Right lobe of liver (tissue), 6 donors: ENCODE results near the gene ZNF521. TPM values are rescaled to one million over a fixed set of nuclear protein-coding genes. Genes with fewer than 3 reads are reported as not detected.

Source experiments
- ATAC-seq, 4 donors: fragments of 200-7000 bp; cut with Tn5 transposase; one replicate each; pipeline ENCODE4 v1.9.1; 2020; ENCODE audit warnings: mild to moderate bottlenecking in 4 of 4, moderate library complexity in 4 of 4
- DNase-seq, 3 donors: peaks; one replicate each; pipeline ENCODE4 v3.0.0-alpha.2; 2020
- H3K27ac ChIP-seq, 3 donors: fragments of 200-600 bp; one replicate each; pipeline ENCODE4 v1.8.0; 2022
- H3K27me3 ChIP-seq, 2 donors: fragments of 200-600 bp; one replicate each; pipeline ENCODE4 v1.8.0; 2022
- H3K36me3 ChIP-seq, 4 donors: fragments of 200-600 bp; sonication (generic) in 1 of 4; one replicate each; pipeline versions ENCODE4 v1.5.1 to v1.8.0; 2017 to 2022; ENCODE audit warnings: control low read depth in 1 of 4
- H3K4me1 ChIP-seq, 4 donors: fragments of 200-600 bp; sonication (generic) in 1 of 4; one replicate each; pipeline versions ENCODE4 v1.5.1 to v1.8.0; 2017 to 2022; ENCODE audit warnings: control low read depth in 1 of 4
- H3K4me3 ChIP-seq, 3 donors: fragments of 200-600 bp; one replicate each; pipeline ENCODE4 v1.8.0; 2022
- H3K9me3 ChIP-seq, 4 donors: fragments of 200-600 bp; sonication (generic) in 1 of 4; one replicate each; pipeline versions ENCODE4 v1.5.1 to v1.8.0; 2017 to 2022; ENCODE audit warnings: control low read depth in 1 of 4
- CTCF ChIP-seq, 4 donors: fragments of 200-600 bp in 3 of 4; fragments of 450-650 bp in 1 of 4; IDR thresholded peaks; one replicate each; pipeline versions ENCODE4 v1.5.1 to v1.8.0; 2016 to 2022; ENCODE audit warnings: antibody characterized with exemption in 4 of 4, mild to moderate bottlenecking in 2 of 4
- POLR2A ChIP-seq: fragments of 450-650 bp; IDR thresholded peaks from one replicate; pipeline ENCODE4 v1.6.1; 2017; ENCODE audit warnings: antibody characterized with exemption, mild to moderate bottlenecking
- WGBS: methylation state at CpG from one replicate; pipeline ENCODE4 v1.1.6; 2018; ENCODE audit warnings: low coverage, low lambda C conversion rate; ENCODE audit not compliant: insufficient coverage; ENCODE audit errors: missing lambda C conversion rate; 5-methylcytosine and 5-hydroxymethylcytosine counted together
- intact Hi-C, 2 donors: fragments of 100-400 bp; cut with DNase I; formaldehyde crosslinking; loops; one replicate each; pipeline versions ENCODE4 v1.11.2 to v1.14.1; 2022
- total RNA-seq, 6 experiments: library from RNA; depleted of rRNA in 2 of 6; stranded (reverse); fragments of >200 nt in 2 of 6; fragmentation: NEBNext Ultra II Directional in 3 of 6; extraction: Animal tissue kit (Norgen Biotek cat#: 25700) in 3 of 6; gene quantifications; one replicate each; pipeline versions ENCODE4 v1.1.0 to v1.2.4, GENCODE V29; 2016 to 2023
- donor health status: DM: no; HTN: yes; CAD: no.
- donor health status: DM: no; HTN: no; CAD: no.
- donor health status: DM: no; HTN: no; CAD: no.
- donor health status: DM: no; HTN: yes; CAD: no.
- donor health status: DM: no; HTN: yes; CAD: no.

The ZNF521 gene
- total RNA-seq, 6 experiments from 2014 or later, result 0.31 to 2.9 (median 1.3) TPM

GRCh38 chr18:25291150-25291549 lies 60.8 kb downstream of the ZNF521 start:
- H3K9me3 ChIP-seq, result no peaks in the 10 kb centered on the region
- WGBS, result 44% methylated on average over 3 of the region's 3 CpGs
- no peaks in the 10 kb centered on the region for H3K27me3 ChIP-seq
- no peak overlapping the region for H3K27ac ChIP-seq
- no peak for DNase-seq
- no peaks in the 10 kb centered on the region for H3K36me3 ChIP-seq
- no peak overlapping the region for H3K4me3 ChIP-seq
- intact Hi-C loops, result no loop called here
- no peaks in the 10 kb centered on the region for H3K4me1 ChIP-seq
- no peak for TF ChIP-seq POLR2A
- TF ChIP-seq CTCF (IDR thresholded peaks at IDR 0.05), result no peak
- no peak for ATAC-seq

- H3K36me3 ChIP-seq, result no peaks in the 10 kb centered on the region
- intact Hi-C loops, result no loop called here
- no peaks in the 10 kb centered on the region for H3K9me3 ChIP-seq
- TF ChIP-seq POLR2A, result no peak
- no peak for TF ChIP-seq CTCF (IDR thresholded peaks at IDR 0.05)
- WGBS, result 56% methylated on average over 9 of the region's 9 CpGs
- H3K27ac ChIP-seq, result no peak overlapping the region
- H3K27me3 ChIP-seq, result no peaks in the 10 kb centered on the region
- H3K4me1 ChIP-seq, result no peaks in the 10 kb centered on the region
- ATAC-seq (no peak), DNase-seq (no peak)
- no peak overlapping the region for H3K4me3 ChIP-seq
These were observed 62.9 kb downstream of the ZNF521 start for GRCh38 chr18:25289001-25289631.

- intact Hi-C loops, result no loop called here
- WGBS, result 43% methylated on average over 4 of the region's 4 CpGs
- Histone ChIP-seq H3K36me3 (no peaks in the 10 kb centered on the region), H3K4me3 (no peak overlapping the region), H3K9me3 (no peaks in the 10 kb centered on the region), H3K27ac (no peak overlapping the region), H3K4me1 (no peaks in the 10 kb centered on the region), H3K27me3 (no peaks in the 10 kb centered on the region)
- ATAC-seq, result no peak
- no peak for DNase-seq
- no peak for TF ChIP-seq POLR2A
- no peak for TF ChIP-seq CTCF (IDR thresholded peaks at IDR 0.05)
These were observed 63.5 kb downstream of the ZNF521 start for GRCh38 chr18:25288340-25288938.

GRCh38 chr18:25287106-25287505 lies 64.9 kb downstream of the ZNF521 start:
- no peaks in the 10 kb centered on the region for H3K9me3 ChIP-seq
- 62% methylated on average over 9 of the region's 9 CpGs for WGBS
- H3K4me3 ChIP-seq, result no peak overlapping the region
- no peaks in the 10 kb centered on the region for H3K4me1 ChIP-seq
- TF ChIP-seq CTCF (IDR thresholded peaks at IDR 0.05), result no peak
- no peak for TF ChIP-seq POLR2A
- no peaks in the 10 kb centered on the region for H3K27me3 ChIP-seq
- DNase-seq, result no peak
- no peaks in the 10 kb centered on the region for H3K36me3 ChIP-seq
- intact Hi-C loops, result no loop called here
- ATAC-seq, result no peak
- no peak overlapping the region for H3K27ac ChIP-seq
